GM18870 (cell line): ENCODE measurements around the gene CAMSAP1.

ENCODE experiments used
- ATAC-seq: cut with Tn5 transposase; IDR thresholded peaks from one replicate; pipeline ENCODE4 v1.9.1; 2021; ENCODE audit warnings: moderate library complexity; ENCODE audit not compliant: unreplicated experiment

The CAMSAP1 gene

GRCh38 chr9:135840107-135840506 lies 67.2 kb downstream of the CAMSAP1 start:
- ATAC-seq, result no peak

GRCh38 chr9:135839516-135839915 lies 67.8 kb downstream of the CAMSAP1 start:
- ATAC-seq, result no peak

GRCh38 chr9:135835131-135835530 lies 72.2 kb downstream of the CAMSAP1 start:
- no peak for ATAC-seq

- no peak for ATAC-seq
These were observed 73.5 kb downstream of the CAMSAP1 start for GRCh38 chr9:135833864-135834263.

- no peak for ATAC-seq
These were observed 76.8 kb downstream of the CAMSAP1 start for GRCh38 chr9:135830496-135830895.

- no peak for ATAC-seq
These were observed 78.7 kb downstream of the CAMSAP1 start for GRCh38 chr9:135828656-135829055.

- ATAC-seq, result no peak
These were observed 79.3 kb downstream of the CAMSAP1 start for GRCh38 chr9:135827866-135828580.

GRCh38 chr9:135827301-135827700 lies 80.0 kb downstream of the CAMSAP1 start:
- ATAC-seq, result no peak

- ATAC-seq, result no peak
These were observed 81.2 kb downstream of the CAMSAP1 start for GRCh38 chr9:135826188-135826545.

GRCh38 chr9:135825435-135826187 lies 81.7 kb downstream of the CAMSAP1 start:
- no peak for ATAC-seq

- no peak for ATAC-seq
These were observed 84.3 kb downstream of the CAMSAP1 start for GRCh38 chr9:135823036-135823435.

- no peak for ATAC-seq
These were observed 85.0 kb downstream of the CAMSAP1 start for GRCh38 chr9:135822374-135822755.

- no peak for ATAC-seq
These were observed 85.5 kb downstream of the CAMSAP1 start for GRCh38 chr9:135821733-135822373.

GRCh38 chr9:135821116-135821515 lies 86.2 kb downstream of the CAMSAP1 start:
- no peak for ATAC-seq

- ATAC-seq, result no peak
These were observed 86.7 kb downstream of the CAMSAP1 start for GRCh38 chr9:135820661-135821060.

GRCh38 chr9:135819905-135820304 lies 87.4 kb downstream of the CAMSAP1 start:
- no peak for ATAC-seq

- no peak for ATAC-seq
These were observed 88.4 kb downstream of the CAMSAP1 start for GRCh38 chr9:135818718-135819475.

- no peak for ATAC-seq
These were observed 89.2 kb downstream of the CAMSAP1 start for GRCh38 chr9:135817951-135818717.

GRCh38 chr9:135816651-135816970 lies 90.7 kb downstream of the CAMSAP1 start:
- ATAC-seq, result no peak

GRCh38 chr9:135815830-135816650 lies 91.3 kb downstream of the CAMSAP1 start:
- no peak for ATAC-seq
